G401 (cell line): ENCODE results near the gene RASSF8. TPM values are rescaled to one million over a fixed set of nuclear protein-coding genes. Genes with fewer than 3 reads are reported as not detected.

Experiments
- DNase-seq: peaks from one replicate; pipeline ENCODE4 v3.0.0-alpha.2; 2015; ENCODE audit warnings: low spot score
- in situ Hi-C: cut with HindIII; loops from 2 replicates; pipeline ENCODE4 v1.10.0; 2016; ENCODE audit warnings: low sequenced_read_pairs, mixed read lengths
- total RNA-seq: library from RNA; depleted of rRNA; stranded (reverse); fragments of >200 nt; shearing (Covaris generic); gene quantifications from 2 replicates; pipeline ENCODE4 v1.2.3, GENCODE V29; 2014; rRNA removed

Gene RASSF8, protein sequence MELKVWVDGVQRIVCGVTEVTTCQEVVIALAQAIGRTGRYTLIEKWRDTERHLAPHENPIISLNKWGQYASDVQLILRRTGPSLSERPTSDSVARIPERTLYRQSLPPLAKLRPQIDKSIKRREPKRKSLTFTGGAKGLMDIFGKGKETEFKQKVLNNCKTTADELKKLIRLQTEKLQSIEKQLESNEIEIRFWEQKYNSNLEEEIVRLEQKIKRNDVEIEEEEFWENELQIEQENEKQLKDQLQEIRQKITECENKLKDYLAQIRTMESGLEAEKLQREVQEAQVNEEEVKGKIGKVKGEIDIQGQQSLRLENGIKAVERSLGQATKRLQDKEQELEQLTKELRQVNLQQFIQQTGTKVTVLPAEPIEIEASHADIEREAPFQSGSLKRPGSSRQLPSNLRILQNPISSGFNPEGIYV
- total RNA-seq = 10.0 and 13.7 TPM in 2 replicates

DNA sequence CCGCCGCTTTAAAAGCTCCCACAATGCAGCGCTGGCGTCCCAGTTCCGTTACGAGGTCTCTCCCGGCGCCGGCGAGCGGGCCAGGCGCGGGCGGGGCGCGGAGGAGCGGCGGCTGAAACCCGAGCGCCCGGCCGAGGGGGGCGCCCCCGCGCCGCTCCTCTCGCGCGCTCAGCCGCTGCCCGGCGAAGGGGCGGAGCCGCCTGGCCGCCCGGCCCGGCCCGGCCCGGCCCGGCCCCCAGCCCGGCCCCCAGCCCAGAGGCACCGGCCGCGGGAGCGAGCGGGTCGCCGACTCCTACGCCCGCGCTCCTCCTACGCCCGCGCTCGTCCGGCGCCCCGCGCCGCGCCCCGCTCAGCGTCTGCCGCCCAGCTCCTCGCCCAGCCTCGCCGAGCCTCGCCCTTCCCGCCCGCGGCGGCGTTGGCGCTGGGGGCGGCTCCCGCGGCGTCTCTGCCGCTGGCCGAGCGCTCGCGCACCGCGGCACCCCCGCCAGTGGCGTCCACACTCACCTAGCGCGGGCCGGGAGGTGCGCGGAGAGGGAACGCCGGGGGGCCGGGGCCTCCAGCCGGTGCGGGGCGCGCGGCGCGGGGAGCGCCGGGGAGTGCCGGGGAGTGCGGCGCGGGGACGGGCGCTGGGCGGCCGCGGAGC, at the start of gene RASSF8:
RASSF8 (plus strand) TSS at position 255 of the 643 bp plus-strand sequence. CDS start 96,662 bp downstream, outside the sequence.
- in situ Hi-C loops = no loop called here

GRCh38 chr12:25914551-25914950, 43.9 kb upstream of the RASSF8 start:
- no peak for DNase-seq
- in situ Hi-C loops = no loop called here

More for the DNA sequence above, at the start of gene RASSF8:
- DNase-seq = peak; percentile 71

DNA sequence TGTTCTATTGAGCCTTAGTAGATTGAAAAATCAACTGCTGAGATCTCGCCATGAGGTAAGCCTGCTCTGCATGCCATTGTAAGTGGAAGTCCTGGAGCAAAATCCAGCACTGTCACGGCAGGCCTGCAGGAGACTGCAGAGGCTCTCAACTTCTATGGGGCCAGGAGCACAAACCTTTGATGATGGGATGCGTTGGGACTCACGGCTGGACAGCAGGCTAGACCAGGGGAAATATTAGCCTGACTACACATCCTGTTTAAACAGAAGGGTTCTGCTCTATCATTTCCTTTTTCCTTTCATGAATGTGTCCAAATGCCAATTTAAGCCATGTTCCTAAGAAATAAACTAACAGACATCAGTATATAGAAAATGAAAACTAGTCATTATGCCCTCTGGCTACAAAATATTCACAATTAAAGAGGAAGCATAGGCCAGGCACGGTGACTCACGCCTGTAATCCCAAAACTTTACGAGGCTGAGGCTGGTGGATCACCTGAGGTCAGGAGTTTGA, 33.9 kb upstream of the RASSF8 start:
- in situ Hi-C loops = no loop called here
- DNase-seq = no peak

DNA sequence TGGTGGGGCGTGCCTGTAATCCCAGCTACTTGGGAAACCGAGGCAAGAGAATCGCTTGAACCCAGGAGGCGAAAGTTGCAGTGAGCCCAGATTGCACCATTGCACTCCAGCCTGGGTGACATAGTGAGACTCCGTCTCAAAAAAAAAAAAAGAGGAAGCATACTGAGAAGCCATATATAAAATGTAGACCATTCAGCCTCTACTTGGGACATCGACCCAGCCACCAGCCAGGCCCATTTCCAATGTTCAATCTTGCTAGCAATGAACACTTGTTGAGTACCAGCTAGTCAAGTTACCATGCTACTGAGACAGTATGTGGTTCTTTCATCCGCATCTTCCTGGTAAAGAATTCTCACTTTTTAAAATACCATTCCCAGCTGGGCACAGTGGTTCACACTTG, 33.4 kb upstream of the RASSF8 start:
- in situ Hi-C loops = no loop called here
- no peak for DNase-seq

DNA sequence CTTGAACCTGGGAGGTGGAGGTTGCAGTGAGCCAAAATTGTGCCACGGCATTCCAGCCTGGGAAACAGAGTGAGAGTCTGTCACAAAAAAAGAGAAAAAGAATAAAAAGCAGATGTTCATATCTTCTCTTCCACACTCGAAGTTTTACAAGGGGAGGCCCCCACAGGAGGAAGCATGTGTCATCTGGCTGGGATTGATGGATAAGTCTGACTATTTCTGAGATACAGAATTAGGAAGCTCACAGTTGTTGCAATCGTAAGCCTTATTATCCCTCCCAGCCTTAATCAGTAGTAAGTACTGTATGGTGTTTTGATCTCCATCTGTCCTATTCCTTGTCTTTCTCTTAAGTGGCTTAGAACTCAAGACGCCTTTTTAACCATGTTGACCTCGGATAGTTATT, 31.9 kb upstream of the RASSF8 start:
- in situ Hi-C loops = no loop called here
- no peak for DNase-seq

DNA sequence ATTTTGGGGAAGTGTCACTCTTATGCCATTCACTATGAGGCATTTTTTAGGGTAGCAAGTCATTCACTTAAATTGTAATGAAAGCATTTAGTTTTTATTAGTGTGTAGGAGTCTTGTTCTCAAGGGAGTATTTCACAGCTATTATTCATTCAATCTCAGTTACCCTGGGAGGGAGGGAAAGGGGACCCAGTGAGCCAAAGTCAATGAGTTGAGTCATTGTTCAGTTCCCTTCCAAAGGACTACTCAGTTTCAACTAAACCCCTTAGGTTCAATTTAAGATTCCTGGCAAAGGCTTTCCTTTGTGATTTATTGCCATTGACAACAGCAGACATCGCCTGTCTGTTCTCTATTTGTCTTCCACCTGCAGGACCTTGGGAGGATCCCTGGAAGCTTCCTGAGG, 29.3 kb upstream of the RASSF8 start:
- in situ Hi-C loops = no loop called here
- DNase-seq = no peak

- in situ Hi-C loops = no loop called here
- no peak for DNase-seq
Observed at GRCh38 chr12:25932971-25933370, 25.5 kb upstream of the RASSF8 start.

DNA sequence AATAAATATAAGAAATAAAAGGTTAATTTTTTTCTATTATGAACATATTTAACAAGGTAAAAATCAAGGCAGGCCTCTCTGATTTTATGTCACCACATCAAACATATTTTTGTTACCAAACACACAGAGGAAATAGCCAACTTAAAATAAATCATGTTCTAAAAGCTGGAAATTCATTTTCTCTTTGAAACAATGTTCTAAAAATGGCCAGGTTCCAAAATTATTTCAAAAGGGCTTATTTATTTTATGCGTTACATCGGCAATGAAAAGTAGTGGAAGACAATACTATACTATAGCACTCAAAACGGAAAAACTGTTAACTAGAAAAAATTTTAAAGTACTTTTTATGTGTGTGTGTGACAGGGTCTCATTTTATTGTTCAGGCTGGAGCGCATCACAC, 24.0 kb upstream of the RASSF8 start:
- DNase-seq = no peak
- in situ Hi-C loops = no loop called here

DNA sequence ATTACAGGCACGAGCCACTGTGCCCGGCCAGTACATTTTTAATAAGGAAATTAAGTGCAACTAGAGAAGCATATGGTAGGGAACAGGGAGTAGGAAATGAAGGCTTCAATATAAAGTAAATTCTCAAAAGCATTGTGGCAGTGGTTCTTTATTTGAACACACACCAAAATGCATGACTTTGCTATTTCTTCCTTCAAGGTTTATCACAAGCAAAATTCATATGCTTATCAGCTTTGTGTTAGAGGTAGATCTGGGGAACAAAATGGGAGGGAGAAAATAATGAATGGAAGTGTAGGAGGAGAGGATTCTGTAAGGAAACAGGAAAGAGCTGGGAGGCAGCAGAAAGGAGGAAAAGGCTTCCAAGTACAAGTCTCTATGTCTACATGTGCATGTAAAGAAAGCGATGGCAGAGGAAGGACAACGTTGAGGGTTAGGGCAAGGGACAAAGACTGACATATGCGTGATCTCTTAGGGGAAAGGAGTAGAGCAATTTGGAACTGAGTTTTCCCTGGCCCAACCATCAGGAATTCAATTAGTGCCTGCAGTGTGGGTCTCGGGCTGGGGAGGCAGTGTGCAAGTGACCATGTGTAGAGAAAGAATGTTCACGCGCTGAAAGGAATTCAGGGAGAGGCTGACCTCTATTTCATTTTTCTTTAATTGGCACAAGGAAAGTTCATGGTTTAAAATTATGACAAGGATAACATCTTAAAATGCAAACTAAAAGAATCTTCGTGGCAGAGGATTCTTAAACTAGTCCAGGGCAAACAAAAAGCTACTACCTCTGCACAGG, 22.9 kb upstream of the RASSF8 start:
- in situ Hi-C loops = no loop called here
- no peak for DNase-seq

GRCh38 chr12:25937096-25937495, 21.4 kb upstream of the RASSF8 start:
- DNase-seq = no peak
- in situ Hi-C loops = no loop called here

GRCh38 chr12:25938581-25938980, 19.9 kb upstream of the RASSF8 start:
- no peak for DNase-seq
- in situ Hi-C loops = no loop called here

DNA sequence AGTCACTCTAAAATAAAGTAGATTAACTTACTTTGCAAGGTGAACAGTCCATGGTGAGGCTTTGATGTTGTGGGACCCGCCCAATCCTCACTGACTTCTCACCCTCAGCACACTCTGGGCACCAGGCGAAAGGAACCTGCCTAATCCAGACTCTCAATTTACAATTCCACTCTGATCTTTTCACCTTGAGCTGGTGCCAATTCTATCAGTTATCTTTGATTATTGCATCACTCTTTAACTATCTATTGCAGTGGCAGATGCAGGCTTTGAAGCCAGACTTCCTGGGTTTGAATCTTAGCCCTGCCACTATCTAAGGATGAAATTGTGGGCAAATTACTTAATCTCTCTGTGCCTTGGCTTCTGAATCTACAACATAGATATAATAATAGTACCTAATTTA, 18.9 kb upstream of the RASSF8 start:
- in situ Hi-C loops = no loop called here

GRCh38 chr12:25940886-25941285, 17.6 kb upstream of the RASSF8 start:
- no peak for DNase-seq
- in situ Hi-C loops = no loop called here

More for the DNA sequence above, 18.9 kb upstream of the RASSF8 start:
- DNase-seq = no peak

DNA sequence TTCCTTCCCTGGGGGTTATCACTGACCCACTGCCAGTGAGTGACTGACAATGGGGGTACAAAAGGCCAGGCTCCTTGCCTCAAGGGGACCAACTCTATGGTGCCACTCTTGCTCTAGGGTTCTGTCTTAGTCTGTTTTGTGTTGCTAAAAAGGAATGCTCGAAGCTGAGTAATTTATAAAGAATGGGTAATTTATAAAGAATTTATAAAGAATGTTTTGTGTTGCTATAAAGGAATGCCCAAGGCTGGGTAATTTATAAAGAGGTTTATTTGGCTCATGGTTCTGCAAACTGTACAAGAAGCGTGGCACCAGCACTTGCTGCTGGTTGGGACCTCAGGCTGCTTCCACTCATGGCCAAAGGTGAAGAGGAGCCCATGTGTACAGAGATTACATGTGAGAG, 15.8 kb upstream of the RASSF8 start:
- in situ Hi-C loops = no loop called here
- no peak for DNase-seq

DNA sequence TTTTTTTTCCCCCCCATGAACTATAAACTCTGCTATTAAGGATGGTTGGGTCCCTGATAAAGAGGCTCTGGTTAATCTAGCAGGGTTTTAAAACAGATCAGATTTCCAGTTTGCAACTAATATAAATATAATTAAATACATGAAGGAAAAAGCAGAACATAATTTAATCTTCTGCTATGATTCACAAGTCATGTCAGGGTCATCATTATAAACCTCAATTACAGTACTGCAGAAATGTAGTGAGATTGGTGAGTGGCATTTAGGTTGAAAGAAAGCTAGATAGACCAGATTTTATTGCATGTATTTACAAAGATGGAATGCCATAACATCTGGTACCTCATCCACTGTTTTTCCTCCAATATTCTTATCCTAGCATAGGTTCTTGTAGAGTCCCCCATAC, 14.5 kb upstream of the RASSF8 start:
- in situ Hi-C loops = no loop called here
- DNase-seq = no peak

DNA sequence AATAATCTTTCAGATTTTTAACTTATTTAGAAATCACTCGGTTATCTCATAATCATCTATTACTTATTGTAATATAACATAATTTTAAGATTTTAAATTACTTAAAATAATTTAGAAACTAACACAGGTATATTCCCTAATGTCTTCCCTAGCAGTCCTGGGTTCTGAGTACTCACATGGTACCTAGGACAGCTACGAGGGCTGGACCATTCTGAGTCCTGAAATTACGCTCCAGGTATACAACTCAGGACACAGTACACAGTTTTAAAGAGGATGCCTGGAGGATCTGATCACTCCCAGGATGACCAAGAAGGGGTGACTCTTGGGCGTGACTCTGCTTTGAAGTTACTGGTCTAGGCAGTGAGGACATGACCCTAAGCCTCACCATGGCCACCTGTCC, 9.1 kb upstream of the RASSF8 start:
- in situ Hi-C loops = no loop called here
- DNase-seq = no peak

GRCh38 chr12:25950329-25951115, 8.0 kb upstream of the RASSF8 start:
- DNase-seq = no peak
- in situ Hi-C loops = no loop called here

DNA sequence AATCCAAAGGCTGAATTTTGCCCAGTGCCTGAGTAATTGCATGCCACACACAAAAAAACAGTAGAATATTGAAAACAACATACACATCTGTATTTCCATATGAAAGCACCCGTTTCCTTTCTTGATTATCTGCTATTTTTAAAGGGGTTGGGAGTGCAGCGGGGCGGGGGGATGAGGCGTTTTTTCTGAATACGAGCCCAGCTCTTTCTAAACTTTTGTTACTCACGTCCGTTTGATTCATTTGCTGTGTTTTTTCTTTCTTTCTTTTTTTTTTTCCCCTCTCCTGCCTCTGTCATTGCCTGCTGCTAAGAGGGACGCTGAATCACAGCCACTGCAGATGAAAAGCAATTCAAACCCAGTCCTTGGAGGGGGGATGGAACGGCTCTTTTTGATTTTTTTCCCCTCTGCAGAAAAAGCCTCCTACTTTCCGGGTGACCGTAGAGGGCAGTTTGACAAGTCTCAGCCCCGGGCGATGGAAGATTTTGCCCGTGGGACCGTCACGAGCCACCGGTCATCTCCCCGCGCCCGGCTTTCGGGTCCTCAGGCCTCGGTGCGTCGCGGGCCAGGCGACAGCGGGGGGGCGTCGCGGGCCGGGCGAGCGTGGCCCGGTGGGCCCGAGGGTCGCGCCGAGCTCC, 572 bp upstream of the RASSF8 start:
- in situ Hi-C loops = no loop called here
- peak; percentile 65 for DNase-seq
